Mammary epithelial cell (primary cell): ENCODE measurements around the gene TRIM38.

Experiments used
- EZH2 ChIP-seq: IDR thresholded peaks from 2 replicates; pipeline ENCODE4 v1.6.1; 2012; ENCODE audit warnings: low read length, inconsistent platforms, borderline replicate concordance
- TF ChIP-seq, protein P1 (sequence below), 2 donors: IDR thresholded peaks in 1 of 2; conservative IDR thresholded peaks in 1 of 2; 2 replicates each; pipeline ENCODE4 v1.5.1; 2011 to 2012; ENCODE audit warnings: inconsistent platforms in 2 of 2, low read length in 2 of 2, mild to moderate bottlenecking in 2 of 2, control low read depth in 1 of 2, low read depth in 1 of 2; ENCODE audit not compliant: insufficient read depth in 1 of 2; ENCODE audit errors: extremely low read depth in 1 of 2

DNA sequence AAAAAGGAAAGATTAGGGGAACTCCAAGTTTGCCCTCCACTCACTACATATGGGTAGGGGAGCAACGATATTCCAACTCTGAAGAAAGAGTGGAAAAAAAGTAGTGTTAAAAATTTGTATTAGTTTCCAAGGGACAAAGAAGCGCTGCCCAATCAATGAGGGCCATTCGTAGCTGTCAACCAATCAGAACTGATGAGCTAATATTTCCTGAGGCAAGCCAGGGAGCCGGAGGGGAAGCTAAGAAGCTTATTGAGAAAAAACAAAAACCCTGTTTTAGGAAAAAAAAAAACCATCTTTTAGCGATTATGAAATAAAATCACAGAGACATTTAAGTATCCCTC lies 59.5 kb downstream of the TRIM38 start:
- TF ChIP-seq, protein P1, sequence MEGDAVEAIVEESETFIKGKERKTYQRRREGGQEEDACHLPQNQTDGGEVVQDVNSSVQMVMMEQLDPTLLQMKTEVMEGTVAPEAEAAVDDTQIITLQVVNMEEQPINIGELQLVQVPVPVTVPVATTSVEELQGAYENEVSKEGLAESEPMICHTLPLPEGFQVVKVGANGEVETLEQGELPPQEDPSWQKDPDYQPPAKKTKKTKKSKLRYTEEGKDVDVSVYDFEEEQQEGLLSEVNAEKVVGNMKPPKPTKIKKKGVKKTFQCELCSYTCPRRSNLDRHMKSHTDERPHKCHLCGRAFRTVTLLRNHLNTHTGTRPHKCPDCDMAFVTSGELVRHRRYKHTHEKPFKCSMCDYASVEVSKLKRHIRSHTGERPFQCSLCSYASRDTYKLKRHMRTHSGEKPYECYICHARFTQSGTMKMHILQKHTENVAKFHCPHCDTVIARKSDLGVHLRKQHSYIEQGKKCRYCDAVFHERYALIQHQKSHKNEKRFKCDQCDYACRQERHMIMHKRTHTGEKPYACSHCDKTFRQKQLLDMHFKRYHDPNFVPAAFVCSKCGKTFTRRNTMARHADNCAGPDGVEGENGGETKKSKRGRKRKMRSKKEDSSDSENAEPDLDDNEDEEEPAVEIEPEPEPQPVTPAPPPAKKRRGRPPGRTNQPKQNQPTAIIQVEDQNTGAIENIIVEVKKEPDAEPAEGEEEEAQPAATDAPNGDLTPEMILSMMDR (conservative IDR thresholded peaks at IDR 0.05 in 1 of 2, IDR thresholded peaks at IDR 0.05 in 1 of 2; ENCODE audit: extremely low read depth in 1 of 2, insufficient read depth in 1 of 2, low read depth in 1 of 2, low read length in 2 of 2): no peak
- no peak for TF ChIP-seq EZH2
